NCI-H1092 (cell line): Measurements from ENCODE around the gene CNTRL.
"Not testable (repeated sequence)": the region's sequence is repeated elsewhere in the genome, so short reads cannot be mapped to it uniquely, and the experiment has no call there.

ENCODE experiments used
- DNase-seq: peaks from one replicate; lab custom pipeline; 2025; lab: John Stamatoyannopoulos, UW

CNTRL gene, protein sequence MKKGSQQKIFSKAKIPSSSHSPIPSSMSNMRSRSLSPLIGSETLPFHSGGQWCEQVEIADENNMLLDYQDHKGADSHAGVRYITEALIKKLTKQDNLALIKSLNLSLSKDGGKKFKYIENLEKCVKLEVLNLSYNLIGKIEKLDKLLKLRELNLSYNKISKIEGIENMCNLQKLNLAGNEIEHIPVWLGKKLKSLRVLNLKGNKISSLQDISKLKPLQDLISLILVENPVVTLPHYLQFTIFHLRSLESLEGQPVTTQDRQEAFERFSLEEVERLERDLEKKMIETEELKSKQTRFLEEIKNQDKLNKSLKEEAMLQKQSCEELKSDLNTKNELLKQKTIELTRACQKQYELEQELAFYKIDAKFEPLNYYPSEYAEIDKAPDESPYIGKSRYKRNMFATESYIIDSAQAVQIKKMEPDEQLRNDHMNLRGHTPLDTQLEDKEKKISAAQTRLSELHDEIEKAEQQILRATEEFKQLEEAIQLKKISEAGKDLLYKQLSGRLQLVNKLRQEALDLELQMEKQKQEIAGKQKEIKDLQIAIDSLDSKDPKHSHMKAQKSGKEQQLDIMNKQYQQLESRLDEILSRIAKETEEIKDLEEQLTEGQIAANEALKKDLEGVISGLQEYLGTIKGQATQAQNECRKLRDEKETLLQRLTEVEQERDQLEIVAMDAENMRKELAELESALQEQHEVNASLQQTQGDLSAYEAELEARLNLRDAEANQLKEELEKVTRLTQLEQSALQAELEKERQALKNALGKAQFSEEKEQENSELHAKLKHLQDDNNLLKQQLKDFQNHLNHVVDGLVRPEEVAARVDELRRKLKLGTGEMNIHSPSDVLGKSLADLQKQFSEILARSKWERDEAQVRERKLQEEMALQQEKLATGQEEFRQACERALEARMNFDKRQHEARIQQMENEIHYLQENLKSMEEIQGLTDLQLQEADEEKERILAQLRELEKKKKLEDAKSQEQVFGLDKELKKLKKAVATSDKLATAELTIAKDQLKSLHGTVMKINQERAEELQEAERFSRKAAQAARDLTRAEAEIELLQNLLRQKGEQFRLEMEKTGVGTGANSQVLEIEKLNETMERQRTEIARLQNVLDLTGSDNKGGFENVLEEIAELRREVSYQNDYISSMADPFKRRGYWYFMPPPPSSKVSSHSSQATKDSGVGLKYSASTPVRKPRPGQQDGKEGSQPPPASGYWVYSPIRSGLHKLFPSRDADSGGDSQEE (N-terminal part only)

DNA sequence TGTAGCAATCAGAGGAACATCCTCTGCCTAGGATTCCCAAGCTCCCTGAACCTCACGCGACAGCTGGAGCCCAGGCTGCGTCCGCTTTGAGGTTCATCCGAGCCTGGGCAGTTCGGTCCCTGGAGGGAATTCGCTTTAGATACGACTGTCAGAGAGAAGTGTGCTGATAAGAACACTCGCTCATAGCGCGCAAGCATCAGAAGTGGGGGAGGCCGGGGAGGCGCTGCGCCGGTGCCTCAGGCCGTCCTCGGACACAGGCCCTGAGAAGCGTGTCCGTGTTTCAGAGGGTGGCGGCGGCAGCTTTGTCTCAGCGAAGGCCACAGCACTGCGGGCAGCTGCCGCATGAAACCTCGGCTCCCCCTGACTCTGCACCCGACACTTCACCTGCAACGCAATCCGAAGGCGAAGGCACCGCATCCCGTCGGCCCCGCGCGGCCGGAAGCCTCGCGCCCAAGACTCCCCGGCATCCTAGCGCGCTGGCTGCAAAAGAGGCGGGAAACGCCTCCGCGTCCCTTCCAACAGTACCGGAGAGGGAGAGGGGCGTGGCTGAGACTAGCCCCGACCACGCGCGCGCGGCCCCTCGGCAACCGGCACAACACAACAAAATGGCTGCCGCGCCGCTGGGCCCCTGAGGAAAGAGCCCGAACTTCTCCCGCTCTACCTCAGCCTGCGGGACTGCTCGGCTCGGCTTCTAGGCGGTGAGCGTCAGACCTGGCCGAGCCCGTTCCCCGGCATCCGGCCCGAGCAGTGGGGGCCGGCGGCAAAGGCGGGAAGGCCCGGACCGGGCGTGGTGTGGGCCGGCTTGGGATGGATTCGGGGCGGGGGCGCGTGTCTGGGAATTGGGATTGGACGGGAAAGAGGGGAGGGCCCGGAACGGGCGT lies at the start of gene CNTRL:
TSS of gene CNTRL (plus strand) at position 586 of the 881 bp plus-strand sequence. CDS start 13,372 bp downstream, outside the sequence.
- DNase-seq, result peak; percentile 93

- no peak for DNase-seq
These were observed 48.5 kb upstream of the CNTRL start for GRCh38 chr9:121026260-121026691.

- DNase-seq, result no peak
These were observed 48.0 kb upstream of the CNTRL start for GRCh38 chr9:121026768-121027167.

- not testable (repeated sequence) for DNase-seq
These were observed 46.5 kb upstream of the CNTRL start for GRCh38 chr9:121028285-121028684.

- DNase-seq, result no peak
These were observed 45.3 kb upstream of the CNTRL start for GRCh38 chr9:121029469-121029868.

- no peak for DNase-seq
These were observed 40.2 kb upstream of the CNTRL start for GRCh38 chr9:121034529-121034928.

GRCh38 chr9:121035717-121036116 lies 39.0 kb upstream of the CNTRL start:
- not testable (repeated sequence) for DNase-seq

DNA sequence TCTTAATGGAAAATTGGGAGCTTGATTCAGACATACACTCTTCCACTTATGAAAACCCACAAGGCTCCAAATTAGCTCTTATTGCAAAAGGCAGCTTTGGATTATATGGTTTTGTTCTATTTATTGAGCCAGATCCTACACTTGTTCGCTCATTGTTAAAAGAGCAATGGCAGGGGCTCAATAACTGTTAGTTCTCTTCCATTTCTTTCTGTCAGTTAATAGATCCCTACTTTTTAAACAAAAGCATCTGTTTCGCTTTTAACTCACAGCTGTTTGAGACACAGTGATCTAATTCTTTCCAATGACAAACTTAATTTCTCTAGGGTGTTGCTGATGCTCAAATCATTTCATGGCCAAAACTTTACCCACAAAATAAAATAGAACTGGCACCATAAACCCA lies 36.4 kb upstream of the CNTRL start:
- DNase-seq, result no peak

GRCh38 chr9:121038804-121039203 lies 36.0 kb upstream of the CNTRL start:
- no peak for DNase-seq

GRCh38 chr9:121048175-121048574 lies 26.6 kb upstream of the CNTRL start:
- DNase-seq, result no peak

DNA sequence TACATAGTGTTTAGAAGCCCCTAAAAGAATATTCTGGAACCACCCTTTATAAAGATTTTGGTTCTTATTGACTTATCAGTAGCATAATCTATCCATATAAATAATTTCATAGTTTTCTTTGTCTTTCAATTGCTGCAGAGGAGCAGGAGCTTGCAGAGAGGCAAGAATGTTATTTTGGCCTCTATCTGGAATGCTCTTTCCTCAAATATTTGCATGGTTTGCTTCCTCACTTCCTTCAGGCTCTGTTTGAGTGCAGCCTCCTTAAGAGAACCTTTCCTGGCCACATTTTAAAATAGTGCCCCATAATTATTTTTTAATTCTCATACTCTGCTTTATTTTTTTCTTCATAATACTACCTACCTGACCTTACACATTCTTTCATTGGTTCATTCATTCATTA lies 26.1 kb upstream of the CNTRL start:
- DNase-seq, result no peak

DNA sequence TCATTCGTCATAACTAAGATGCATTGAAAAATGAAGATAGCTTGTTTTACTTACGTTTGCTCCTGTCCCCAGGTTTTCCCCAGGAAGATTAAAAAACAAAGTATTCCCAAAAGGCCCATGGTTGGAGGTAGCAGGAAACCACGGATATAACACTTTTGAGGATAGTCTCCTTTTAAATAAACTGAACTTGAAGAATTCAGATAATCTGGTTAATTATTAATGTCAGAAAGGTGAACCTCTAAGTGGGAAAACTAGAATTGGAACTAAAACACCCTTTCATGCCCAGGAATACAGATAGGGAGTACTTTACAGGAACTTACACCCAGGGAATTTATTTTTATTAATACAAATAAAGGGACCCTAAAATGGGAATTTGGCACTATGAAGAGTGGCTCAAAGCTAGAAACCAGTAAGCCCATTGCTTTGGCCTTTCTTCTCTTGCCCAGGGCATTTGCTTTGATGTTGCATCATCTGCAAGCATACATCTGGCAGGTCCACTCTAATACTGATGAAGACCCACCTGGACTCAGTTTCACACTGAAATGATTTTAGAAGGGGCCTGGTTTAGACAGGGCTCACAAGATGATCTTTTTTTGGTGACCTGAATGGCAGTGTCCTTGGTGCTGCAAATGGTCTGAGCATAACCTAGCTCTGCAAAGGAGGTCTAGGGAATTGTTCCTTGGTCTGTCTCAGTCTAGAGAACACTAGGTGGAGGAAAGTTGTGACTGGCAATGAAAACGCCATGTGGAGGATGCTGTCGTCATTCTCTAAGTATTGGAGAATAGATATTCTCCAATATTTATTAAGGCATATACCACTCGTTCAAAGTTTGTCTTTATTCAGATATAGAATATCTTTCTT lies 24.4 kb upstream of the CNTRL start, which contains the start of gene C5:
TSS of gene C5 (minus strand) at position 148 of the 861 bp plus-strand sequence. CDS start at position 119, 29 bp downstream.
- no peak for DNase-seq

DNA sequence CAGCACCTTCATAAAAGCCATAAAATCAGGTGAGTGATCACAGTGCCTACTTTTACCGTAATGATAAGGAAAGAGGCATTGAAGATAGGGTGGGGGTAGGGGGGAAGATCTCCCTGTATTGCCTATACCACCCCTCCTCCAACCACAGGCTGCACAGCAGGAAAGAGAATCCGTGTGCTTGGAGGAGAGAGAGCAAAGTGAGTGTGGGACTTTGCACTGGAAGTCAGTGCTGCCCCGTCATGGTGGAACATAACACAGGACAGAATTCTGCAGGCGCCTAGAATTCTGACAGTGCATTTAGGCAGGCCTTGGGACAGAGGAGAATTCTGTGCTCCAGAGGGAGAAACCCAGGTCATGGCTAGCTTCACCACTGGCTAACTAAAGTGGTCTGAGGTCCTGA lies 21.2 kb upstream of the CNTRL start:
- DNase-seq, result no peak

DNA sequence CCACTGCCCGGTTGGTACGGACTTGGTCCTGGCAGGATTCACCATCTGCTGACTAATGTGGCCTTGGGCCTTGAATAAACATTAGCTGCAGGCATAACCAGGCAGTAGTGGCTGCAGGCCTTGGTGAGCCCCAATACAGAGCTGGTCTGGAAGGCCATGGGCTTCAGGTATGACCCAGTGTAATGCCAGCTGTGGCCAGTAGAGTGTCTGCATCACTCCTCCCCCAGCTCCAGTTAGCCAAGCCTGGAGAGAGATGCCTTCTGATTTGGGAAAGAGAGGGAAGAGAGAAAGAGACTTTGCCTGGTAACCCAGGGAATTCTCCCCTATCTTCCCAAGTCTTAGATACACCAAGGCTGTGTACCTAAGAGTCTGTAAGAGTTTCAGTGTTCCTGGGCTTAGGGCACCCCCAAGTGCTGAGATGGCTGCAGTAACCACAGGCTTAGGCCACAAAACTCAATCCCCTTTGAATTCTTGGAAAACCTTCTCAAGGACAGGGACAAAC lies 19.1 kb upstream of the CNTRL start:
- no peak for DNase-seq

DNA sequence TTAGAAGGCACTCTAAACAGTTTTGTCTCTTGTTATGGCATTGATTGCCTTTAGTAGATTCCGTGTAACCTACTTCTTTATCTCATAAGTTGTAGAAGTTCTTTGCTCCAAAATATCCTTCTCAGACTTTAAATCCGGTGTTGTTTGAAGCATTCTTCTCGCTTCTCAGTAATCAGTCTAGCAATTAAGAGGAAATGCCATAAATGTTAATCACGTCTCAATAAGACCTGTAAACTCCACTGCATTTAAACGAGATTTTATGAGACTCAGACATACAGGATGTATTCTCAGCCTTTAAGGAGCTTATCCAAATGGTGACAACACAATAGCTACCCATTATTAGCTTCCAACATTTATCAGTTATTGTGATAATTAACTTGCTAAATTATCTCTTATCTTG lies 16.9 kb upstream of the CNTRL start:
- no peak for DNase-seq

DNA sequence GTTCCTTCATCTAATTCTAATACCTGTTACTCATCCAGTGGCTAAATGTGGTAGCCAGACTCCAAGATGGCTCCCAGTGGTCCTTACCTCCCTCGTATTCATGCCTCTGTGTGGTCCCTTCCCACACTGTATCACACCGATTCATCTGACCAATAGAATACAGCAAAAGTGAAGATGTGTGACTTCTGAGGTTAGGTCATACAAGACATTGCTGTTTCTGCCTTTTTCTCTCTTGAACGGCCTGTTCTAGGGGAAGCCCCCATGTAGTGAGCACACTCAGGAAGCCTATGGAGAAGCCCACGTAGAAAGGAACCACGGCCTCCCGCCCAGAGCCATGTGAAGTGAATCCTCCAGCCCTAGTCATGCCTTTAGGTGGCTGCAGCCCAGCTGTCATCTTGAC lies 15.2 kb upstream of the CNTRL start:
- DNase-seq, result no peak

- peak; percentile 8 for DNase-seq
These were observed 14.6 kb upstream of the CNTRL start for GRCh38 chr9:121059998-121060636.

- no peak for DNase-seq
These were observed 7.9 kb upstream of the CNTRL start for GRCh38 chr9:121066850-121067249.

- DNase-seq, result no peak
These were observed 7.1 kb upstream of the CNTRL start for GRCh38 chr9:121067640-121068039.
